ENCODE measurements around the gene CYB5A. TPM values are rescaled to one million over a fixed set of nuclear protein-coding genes. Genes with fewer than 3 reads are reported as not detected.
A peak's percentile ranks its signal among the peaks of the same experiment; 100 is the strongest.

The CYB5A gene
- total RNA-seq, 1 donor from 2014 or later: 28.3 TPM

DNA sequence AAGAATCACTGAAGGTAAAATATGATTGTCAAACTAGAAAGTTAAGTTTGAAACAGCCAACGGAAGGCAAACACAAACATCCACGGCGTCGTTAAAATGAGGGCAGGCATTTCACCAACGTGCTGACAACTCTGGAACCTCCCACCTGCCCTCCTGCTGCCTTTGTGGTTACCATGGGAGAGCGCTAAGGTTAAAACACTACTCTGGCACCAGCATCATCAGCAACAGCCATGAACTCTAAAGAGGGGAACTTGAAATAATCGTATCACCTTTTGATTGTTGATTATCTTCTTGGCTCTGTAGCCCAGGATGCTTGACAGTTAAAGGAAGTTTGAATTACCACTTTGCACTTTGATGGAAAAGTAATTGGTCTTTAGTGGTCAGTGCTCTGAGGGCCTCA lies 34.7 kb downstream of the CYB5A start:
- peaks cover 28% of the 10 kb centered on the region for H3K4me1 Mint-ChIP-seq (ENCODE audit: low read depth, unreplicated experiment)
- H3K9me3 Mint-ChIP-seq (ENCODE audit: unreplicated experiment): no peaks in the 10 kb centered on the region
- DNase-seq: no peak
- H3K4me3 Mint-ChIP-seq (ENCODE audit: unreplicated experiment): no peak overlapping the region
- no peaks in the 10 kb centered on the region for H3K27me3 Mint-ChIP-seq (ENCODE audit: unreplicated experiment)
- no peaks in the 10 kb centered on the region for H3K36me3 Mint-ChIP-seq (ENCODE audit: unreplicated experiment)
- peak overlapping the region; percentile 50 for H3K27ac Mint-ChIP-seq (ENCODE audit: unreplicated experiment)
- TF ChIP-seq, protein P1, sequence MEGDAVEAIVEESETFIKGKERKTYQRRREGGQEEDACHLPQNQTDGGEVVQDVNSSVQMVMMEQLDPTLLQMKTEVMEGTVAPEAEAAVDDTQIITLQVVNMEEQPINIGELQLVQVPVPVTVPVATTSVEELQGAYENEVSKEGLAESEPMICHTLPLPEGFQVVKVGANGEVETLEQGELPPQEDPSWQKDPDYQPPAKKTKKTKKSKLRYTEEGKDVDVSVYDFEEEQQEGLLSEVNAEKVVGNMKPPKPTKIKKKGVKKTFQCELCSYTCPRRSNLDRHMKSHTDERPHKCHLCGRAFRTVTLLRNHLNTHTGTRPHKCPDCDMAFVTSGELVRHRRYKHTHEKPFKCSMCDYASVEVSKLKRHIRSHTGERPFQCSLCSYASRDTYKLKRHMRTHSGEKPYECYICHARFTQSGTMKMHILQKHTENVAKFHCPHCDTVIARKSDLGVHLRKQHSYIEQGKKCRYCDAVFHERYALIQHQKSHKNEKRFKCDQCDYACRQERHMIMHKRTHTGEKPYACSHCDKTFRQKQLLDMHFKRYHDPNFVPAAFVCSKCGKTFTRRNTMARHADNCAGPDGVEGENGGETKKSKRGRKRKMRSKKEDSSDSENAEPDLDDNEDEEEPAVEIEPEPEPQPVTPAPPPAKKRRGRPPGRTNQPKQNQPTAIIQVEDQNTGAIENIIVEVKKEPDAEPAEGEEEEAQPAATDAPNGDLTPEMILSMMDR (IDR thresholded peaks at IDR 0.05; ENCODE audit: partially characterized antibody, unreplicated experiment): no peak

DNA sequence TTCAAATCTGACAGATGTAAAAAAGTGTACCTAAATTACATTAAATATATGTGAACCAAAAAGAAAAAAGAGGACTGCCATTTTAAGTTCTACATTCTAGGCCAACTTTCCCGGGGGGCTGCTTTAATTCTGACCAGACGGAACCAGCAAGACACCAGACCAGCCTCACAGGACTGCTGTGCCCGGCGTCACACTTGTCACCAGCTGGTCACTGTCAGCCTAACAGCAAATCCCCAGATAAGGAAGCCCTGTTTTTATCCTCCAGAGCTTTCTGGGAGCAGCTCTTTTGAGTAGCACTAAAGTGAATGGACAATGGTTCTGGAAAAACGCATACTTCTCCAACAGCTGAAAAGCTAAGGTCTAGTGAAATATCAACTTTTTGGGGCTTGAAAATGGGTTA lies 35.6 kb downstream of the CYB5A start:
- H3K9me3 Mint-ChIP-seq (ENCODE audit: unreplicated experiment): no peaks in the 10 kb centered on the region
- H3K27me3 Mint-ChIP-seq (ENCODE audit: unreplicated experiment): no peaks in the 10 kb centered on the region
- TF ChIP-seq, protein P1 (IDR thresholded peaks at IDR 0.05; ENCODE audit: partially characterized antibody, unreplicated experiment): no peak
- H3K4me1 Mint-ChIP-seq (ENCODE audit: low read depth, unreplicated experiment): peaks cover 28% of the 10 kb centered on the region
- H3K27ac Mint-ChIP-seq (ENCODE audit: unreplicated experiment): peak overlapping the region; percentile 88
- peak overlapping the region; percentile 30 for H3K4me3 Mint-ChIP-seq (ENCODE audit: unreplicated experiment)
- no peaks in the 10 kb centered on the region for H3K36me3 Mint-ChIP-seq (ENCODE audit: unreplicated experiment)
- DNase-seq: peak; percentile 68

DNA sequence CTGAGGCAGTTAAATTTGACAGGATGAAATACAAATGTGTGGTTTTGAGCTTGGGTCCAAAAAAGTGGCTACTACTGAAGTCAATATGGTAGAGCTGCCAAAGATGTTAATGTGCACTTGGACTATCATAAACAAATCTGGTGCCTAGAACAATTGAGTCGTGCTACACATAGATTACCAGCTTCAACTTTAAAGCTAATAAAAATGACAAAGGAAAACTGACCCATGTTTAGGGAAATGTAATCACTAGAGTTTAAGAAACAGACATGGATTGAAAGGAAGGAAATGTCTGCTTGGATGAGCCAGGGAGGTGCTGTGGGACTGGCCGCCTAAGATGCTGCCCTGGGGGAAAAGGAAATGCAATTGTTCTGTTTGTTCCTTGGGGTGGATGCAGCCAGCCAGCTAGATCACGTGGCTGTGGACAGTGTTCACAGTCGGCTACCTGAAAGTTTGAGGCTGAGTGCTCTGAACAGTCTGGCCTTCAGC lies 36.6 kb downstream of the CYB5A start:
- H3K27me3 Mint-ChIP-seq (ENCODE audit: unreplicated experiment): no peaks in the 10 kb centered on the region
- H3K27ac Mint-ChIP-seq (ENCODE audit: unreplicated experiment): peak overlapping the region; percentile 13
- peaks cover 28% of the 10 kb centered on the region for H3K4me1 Mint-ChIP-seq (ENCODE audit: low read depth, unreplicated experiment)
- no peak for DNase-seq
- TF ChIP-seq, protein P1 (IDR thresholded peaks at IDR 0.05; ENCODE audit: partially characterized antibody, unreplicated experiment): no peak
- no peaks in the 10 kb centered on the region for H3K9me3 Mint-ChIP-seq (ENCODE audit: unreplicated experiment)
- peak overlapping the region; percentile 39 for H3K4me3 Mint-ChIP-seq (ENCODE audit: unreplicated experiment)
- H3K36me3 Mint-ChIP-seq (ENCODE audit: unreplicated experiment): no peaks in the 10 kb centered on the region

DNA sequence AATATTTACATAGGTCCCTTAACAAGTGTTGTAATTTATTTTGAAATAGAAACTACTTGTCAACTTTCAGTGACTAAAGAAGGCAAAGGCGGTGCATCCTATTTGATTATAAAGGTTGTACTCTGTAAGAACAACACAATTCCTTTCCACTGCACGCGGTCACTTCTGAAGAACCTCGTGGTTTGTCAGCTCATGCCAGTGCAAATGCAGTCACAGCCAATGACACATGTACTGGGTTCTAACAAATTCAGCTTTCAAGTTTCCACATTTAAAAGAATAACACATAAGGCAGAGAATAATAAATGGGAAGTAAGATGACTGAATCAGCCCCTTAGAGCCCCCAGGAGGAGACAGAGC lies 39.7 kb downstream of the CYB5A start:
- Mint-ChIP-seq H3K27ac (ENCODE audit: unreplicated experiment) (no peak overlapping the region), H3K4me1 (ENCODE audit: low read depth, unreplicated experiment) (peaks cover 20% of the 10 kb centered on the region), H3K9me3 (ENCODE audit: unreplicated experiment) (no peaks in the 10 kb centered on the region), H3K4me3 (ENCODE audit: unreplicated experiment) (no peak overlapping the region), H3K36me3 (ENCODE audit: unreplicated experiment) (peaks cover 6% of the 10 kb centered on the region), H3K27me3 (ENCODE audit: unreplicated experiment) (no peaks in the 10 kb centered on the region)
- TF ChIP-seq, protein P1 (IDR thresholded peaks at IDR 0.05; ENCODE audit: partially characterized antibody, unreplicated experiment): no peak
- DNase-seq: no peak

DNA sequence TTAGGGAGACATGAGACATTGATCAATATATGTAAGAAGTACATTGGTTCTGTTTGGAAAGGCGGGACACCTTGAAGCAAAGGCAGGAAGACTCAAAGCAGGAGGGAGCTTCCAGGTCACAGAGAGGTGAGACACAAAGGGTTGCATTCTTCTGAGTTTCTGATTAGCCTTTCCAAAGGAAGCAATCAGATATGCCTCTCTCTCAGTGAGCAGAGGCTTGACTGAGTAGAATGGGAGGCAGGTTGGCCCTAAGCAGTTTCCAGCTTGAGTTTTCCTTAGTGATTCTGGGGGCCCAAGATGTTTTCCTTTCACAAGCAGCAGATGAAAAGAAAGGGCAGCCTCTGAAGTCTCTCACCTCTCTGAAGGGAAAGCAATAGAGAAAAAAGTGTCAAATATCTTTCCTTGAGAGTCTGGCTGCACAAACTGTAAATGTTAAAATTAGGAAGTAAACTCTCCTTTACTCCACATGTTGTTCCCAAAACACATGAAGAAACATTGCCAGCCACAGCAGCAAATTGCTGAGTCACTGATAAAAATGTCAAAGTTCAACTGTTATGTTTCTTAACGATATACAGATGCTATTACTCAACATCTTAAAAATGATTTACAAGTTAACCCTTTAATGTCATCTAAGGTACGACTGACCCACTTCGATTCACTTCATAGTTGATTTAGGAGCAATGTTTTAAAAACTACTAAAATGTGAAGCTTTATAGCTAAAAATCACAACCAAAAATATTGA lies 40.3 kb downstream of the CYB5A start:
- Mint-ChIP-seq H3K9me3 (ENCODE audit: unreplicated experiment) (no peaks in the 10 kb centered on the region), H3K4me3 (ENCODE audit: unreplicated experiment) (no peak overlapping the region), H3K27me3 (ENCODE audit: unreplicated experiment) (no peaks in the 10 kb centered on the region), H3K36me3 (ENCODE audit: unreplicated experiment) (peaks cover 6% of the 10 kb centered on the region), H3K27ac (ENCODE audit: unreplicated experiment) (no peak overlapping the region), H3K4me1 (ENCODE audit: low read depth, unreplicated experiment) (peaks cover 16% of the 10 kb centered on the region)
- TF ChIP-seq, protein P1 (IDR thresholded peaks at IDR 0.05; ENCODE audit: partially characterized antibody, unreplicated experiment): no peak
- no peak for DNase-seq
